SHP77 treated with DMSO at 0.1 percent for 48 hours (cell line): ENCODE results near the gene MICALL2.

Experiments used
- DNase-seq: peaks from one replicate; lab custom pipeline; 2025; lab: John Stamatoyannopoulos, UW

The MICALL2 gene

GRCh38 chr7:1394371-1394770 lies 64.9 kb downstream of the MICALL2 start:
- no peak for DNase-seq

GRCh38 chr7:1393421-1393820 lies 65.8 kb downstream of the MICALL2 start:
- no peak for DNase-seq

GRCh38 chr7:1392556-1392955 lies 66.7 kb downstream of the MICALL2 start:
- no peak for DNase-seq

GRCh38 chr7:1391449-1391848 lies 67.8 kb downstream of the MICALL2 start:
- no peak for DNase-seq

GRCh38 chr7:1388703-1389335 lies 70.5 kb downstream of the MICALL2 start:
- no peak for DNase-seq

GRCh38 chr7:1388021-1388702 lies 71.1 kb downstream of the MICALL2 start:
- no peak for DNase-seq

- DNase-seq, result no peak
Measured at GRCh38 chr7:1387261-1387660, 72.0 kb downstream of the MICALL2 start.

- DNase-seq, result no peak
Measured at GRCh38 chr7:1386623-1387220, 72.5 kb downstream of the MICALL2 start.

- DNase-seq, result no peak
Measured at GRCh38 chr7:1385809-1386622, 73.3 kb downstream of the MICALL2 start.

- no peak for DNase-seq
Measured at GRCh38 chr7:1385086-1385808, 74.0 kb downstream of the MICALL2 start.
